Activated T-helper 2 cell treated with anti-CD3 and anti-CD28 coated beads, Interferon-gamma antibody, Interleukin-2, Interleukin-4, amounts not matched to agents 10 μg/mL and 5 μg/mL and 100 μg/mL, durations not matched to agents 14 hours and 24 hours and 36 hours (primary cell): ENCODE results near the gene GTF2H4. TPM values are rescaled to one million over a fixed set of nuclear protein-coding genes. Genes with fewer than 3 reads are reported as not detected.

ENCODE experiments used
- DNase-seq: peaks from one replicate; pipeline ENCODE4 v3.0.0; 2021; ENCODE audit warnings: low spot score
- H3K27ac Mint-ChIP-seq: one replicate; pipeline ENCODE4 v1.8.0; 2021; ENCODE audit warnings: mixed read lengths
- H3K27me3 Mint-ChIP-seq: one replicate; pipeline ENCODE4 v1.8.0; 2021; ENCODE audit warnings: low read depth, mixed read lengths
- H3K36me3 Mint-ChIP-seq: one replicate; pipeline ENCODE4 v1.8.0; 2021; ENCODE audit warnings: low read depth, mixed read lengths
- H3K4me1 Mint-ChIP-seq: one replicate; pipeline ENCODE4 v1.8.0; 2021; ENCODE audit warnings: low read depth, mixed read lengths
- H3K4me3 Mint-ChIP-seq: one replicate; pipeline ENCODE4 v1.8.0; 2021; ENCODE audit warnings: low read depth, mild to moderate bottlenecking, moderate library complexity, mixed read lengths
- H3K9me3 Mint-ChIP-seq: one replicate; pipeline ENCODE4 v1.8.0; 2021; ENCODE audit warnings: mixed read lengths
- intact Hi-C: fragments of 100-400 bp; cut with micrococcal nuclease; formaldehyde crosslinking; loops from one replicate; pipeline ENCODE4 v1.15.1; 2023
- total RNA-seq: library from RNA; stranded (reverse); gene quantifications from 2 replicates; pipeline ENCODE4 v1.2.3, GENCODE V29; 2022

The GTF2H4 gene
- total RNA-seq, 1 donor from 2014 or later, result 58.3 TPM

DNA sequence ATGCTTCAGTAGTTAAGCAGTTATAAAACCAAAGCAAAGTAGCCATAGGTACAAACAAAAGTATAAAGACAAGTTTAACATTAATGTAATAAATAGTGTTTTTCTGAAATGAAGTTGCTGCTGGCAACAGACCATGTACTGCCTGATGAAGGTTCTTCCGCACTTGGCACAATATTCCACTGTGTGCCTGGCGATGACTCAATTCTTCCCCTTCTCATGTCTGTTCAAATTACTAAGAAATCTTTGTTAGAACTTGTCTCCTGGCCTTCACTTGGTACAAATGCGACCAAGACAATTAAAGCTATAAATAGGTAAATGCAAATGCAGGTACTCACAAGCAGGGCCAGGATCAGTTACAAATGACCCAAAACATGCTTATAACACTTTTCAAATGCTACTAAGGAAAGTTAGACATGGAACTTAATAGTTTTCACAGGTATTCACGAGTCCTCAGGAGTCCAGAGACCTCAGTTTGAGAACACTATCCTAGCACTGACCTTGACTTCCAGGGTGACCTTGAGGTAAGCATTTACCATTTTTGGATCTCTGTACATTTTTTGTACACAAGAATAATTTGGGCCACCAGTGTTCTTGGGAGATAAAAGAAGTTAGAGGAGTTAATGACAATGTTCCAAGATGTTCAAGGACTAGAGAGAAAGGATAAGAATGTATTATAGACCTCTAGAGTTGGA is 31.8 kb upstream of the GTF2H4 start:
- H3K36me3 Mint-ChIP-seq, result peaks cover 12% of the 10 kb centered on the region
- intact Hi-C loops, result loop anchor here (2.0 to 5.0 kb wide), 4 partner anchors 64 to 194 kb away; partner anchors contain the start of gene TUBB
- no peaks in the 10 kb centered on the region for H3K27me3 Mint-ChIP-seq
- H3K4me3 Mint-ChIP-seq, result no peak overlapping the region
- peak overlapping the region; percentile 34 for H3K27ac Mint-ChIP-seq
- no peak for DNase-seq
- H3K9me3 Mint-ChIP-seq, result peaks cover 22% of the 10 kb centered on the region
- H3K4me1 Mint-ChIP-seq, result peaks cover 25% of the 10 kb centered on the region

DNA sequence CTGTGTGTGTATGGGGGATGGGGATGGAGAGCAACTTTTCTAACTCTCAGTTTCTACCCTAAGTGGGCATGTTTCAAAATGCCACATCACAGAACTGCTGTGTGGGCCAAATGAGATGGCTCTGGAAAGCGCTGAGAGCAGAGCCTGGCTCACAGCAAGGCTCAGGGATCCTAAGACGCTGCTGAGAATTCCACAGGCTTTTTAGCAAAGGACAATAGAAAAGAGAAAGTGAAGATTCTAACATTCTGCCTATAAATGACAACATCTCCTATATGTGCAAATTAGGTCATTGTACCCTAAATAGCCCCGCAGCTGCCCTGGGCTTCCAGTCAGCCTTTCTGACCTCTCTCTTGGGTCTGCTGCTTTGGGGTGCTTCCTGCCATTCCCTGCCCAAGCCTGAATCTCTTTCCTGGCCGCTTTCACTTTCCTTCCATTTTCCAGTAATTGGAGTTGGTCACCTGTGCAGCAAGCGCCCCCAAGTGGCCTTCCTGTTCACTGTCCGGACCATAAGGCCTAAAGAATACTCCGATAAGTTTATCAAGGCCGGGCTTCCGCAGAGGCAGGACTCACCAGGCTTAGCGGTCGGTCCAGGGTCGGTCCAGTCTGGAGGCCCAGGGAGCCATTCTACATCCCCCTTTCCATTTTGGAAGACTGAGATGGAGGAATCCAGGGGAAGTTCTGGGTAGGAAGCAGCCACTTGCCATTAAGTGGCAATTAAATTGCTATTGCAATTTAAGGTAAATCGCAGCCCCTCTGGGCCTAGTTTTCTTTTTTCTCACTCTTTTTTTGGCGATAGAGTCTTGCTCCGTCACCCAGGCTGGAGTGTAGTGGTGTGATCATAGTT is 30.4 kb upstream of the GTF2H4 start:
- H3K9me3 Mint-ChIP-seq, result peaks cover 8% of the 10 kb centered on the region
- peaks cover 19% of the 10 kb centered on the region for H3K4me1 Mint-ChIP-seq
- peak overlapping the region; percentile 85 for H3K27ac Mint-ChIP-seq
- no peaks in the 10 kb centered on the region for H3K27me3 Mint-ChIP-seq
- peaks cover 5% of the 10 kb centered on the region for H3K36me3 Mint-ChIP-seq
- peak overlapping the region; percentile 60 for H3K4me3 Mint-ChIP-seq
- intact Hi-C loops, result loop anchor here (1.0 to 5.0 kb wide), 5 partner anchors 49 to 195 kb away; partner anchors contain the start of gene TUBB
- DNase-seq, result peak; percentile 64

GRCh38 chr6:30879684-30880427 is 28.2 kb upstream of the GTF2H4 start:
- Mint-ChIP-seq H3K27me3 (peaks cover 3% of the 10 kb centered on the region), H3K4me3 (no peak overlapping the region), H3K36me3 (no peaks in the 10 kb centered on the region), H3K4me1 (peaks cover 27% of the 10 kb centered on the region), H3K27ac (no peak overlapping the region), H3K9me3 (no peaks in the 10 kb centered on the region)
- DNase-seq, result no peak
- intact Hi-C loops, result loop anchor here (5.0 kb wide), 3 partner anchors 68 to 198 kb away; partner anchors contain the start of gene TUBB

GRCh38 chr6:30880698-30881252 is 27.2 kb upstream of the GTF2H4 start:
- no peak for DNase-seq
- Mint-ChIP-seq H3K4me1 (peaks cover 34% of the 10 kb centered on the region), H3K27ac (no peak overlapping the region), H3K27me3 (peaks cover 3% of the 10 kb centered on the region), H3K36me3 (no peaks in the 10 kb centered on the region), H3K4me3 (no peak overlapping the region), H3K9me3 (no peaks in the 10 kb centered on the region)
- intact Hi-C loops, result no loop called here

- no peak for DNase-seq
- Mint-ChIP-seq H3K27ac (no peak overlapping the region), H3K36me3 (no peaks in the 10 kb centered on the region), H3K9me3 (no peaks in the 10 kb centered on the region), H3K4me3 (no peak overlapping the region), H3K4me1 (peaks cover 37% of the 10 kb centered on the region), H3K27me3 (peaks cover 3% of the 10 kb centered on the region)
- intact Hi-C loops, result no loop called here
Measured at GRCh38 chr6:30881392-30882203, 26.4 kb upstream of the GTF2H4 start.

DNA sequence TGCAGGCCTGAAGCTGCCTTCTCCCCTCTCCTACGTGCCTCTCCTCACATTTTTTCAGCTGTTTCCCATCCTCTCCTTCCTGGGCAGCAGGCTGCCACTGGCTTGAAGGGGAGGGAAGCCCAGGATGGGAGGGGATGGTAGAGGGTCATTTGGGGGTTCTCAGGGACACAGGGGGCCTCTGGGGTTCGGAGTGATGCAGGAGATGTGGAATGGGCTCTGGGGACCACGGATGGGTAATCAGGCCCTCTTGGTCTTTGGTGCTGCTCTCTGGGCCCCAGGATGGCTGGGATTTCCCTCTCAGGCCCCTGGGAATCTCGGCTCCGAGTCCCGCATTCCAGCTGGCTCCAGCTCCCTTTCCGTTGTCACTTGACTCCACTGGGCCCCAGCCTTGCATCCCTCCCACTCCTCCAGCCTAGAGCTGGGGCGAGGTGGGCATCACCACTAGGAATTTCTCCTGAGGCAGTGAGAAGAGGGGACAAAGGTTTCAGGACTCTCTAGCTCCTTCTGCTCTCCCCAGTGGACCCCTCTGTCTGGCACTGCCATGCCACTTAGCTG is 25.7 kb upstream of the GTF2H4 start:
- Mint-ChIP-seq H3K27me3 (peaks cover 4% of the 10 kb centered on the region), H3K4me3 (no peak overlapping the region), H3K9me3 (no peaks in the 10 kb centered on the region), H3K4me1 (peaks cover 33% of the 10 kb centered on the region), H3K27ac (no peak overlapping the region), H3K36me3 (no peaks in the 10 kb centered on the region)
- intact Hi-C loops, result no loop called here
- no peak for DNase-seq

GRCh38 chr6:30882759-30883684 is 25.0 kb upstream of the GTF2H4 start:
- Mint-ChIP-seq H3K9me3 (no peaks in the 10 kb centered on the region), H3K27ac (peak overlapping the region; percentile 71), H3K36me3 (no peaks in the 10 kb centered on the region), H3K4me3 (peak overlapping the region; percentile 79), H3K4me1 (peaks cover 27% of the 10 kb centered on the region), H3K27me3 (peaks cover 4% of the 10 kb centered on the region)
- DNase-seq, result no peak
- intact Hi-C loops, result no loop called here

GRCh38 chr6:30883685-30884520 is 24.1 kb upstream of the GTF2H4 start, which contains the start of gene DDR1:
DDR1 (plus strand) TSS chr6:30884519; CDS start chr6:30888730, 4,211 bp downstream.
- H3K9me3 Mint-ChIP-seq, result no peaks in the 10 kb centered on the region
- H3K27ac Mint-ChIP-seq, result peak within 1 kb of the TSS; percentile 65
- no peaks in the 10 kb centered on the region for H3K36me3 Mint-ChIP-seq
- H3K27me3 Mint-ChIP-seq, result peaks cover 4% of the 10 kb centered on the region
- peaks cover 27% of the 10 kb centered on the region for H3K4me1 Mint-ChIP-seq
- intact Hi-C loops, result no loop called here
- H3K4me3 Mint-ChIP-seq, result peak within 1 kb of the TSS; percentile 79
- DNase-seq, result no peak

DNA sequence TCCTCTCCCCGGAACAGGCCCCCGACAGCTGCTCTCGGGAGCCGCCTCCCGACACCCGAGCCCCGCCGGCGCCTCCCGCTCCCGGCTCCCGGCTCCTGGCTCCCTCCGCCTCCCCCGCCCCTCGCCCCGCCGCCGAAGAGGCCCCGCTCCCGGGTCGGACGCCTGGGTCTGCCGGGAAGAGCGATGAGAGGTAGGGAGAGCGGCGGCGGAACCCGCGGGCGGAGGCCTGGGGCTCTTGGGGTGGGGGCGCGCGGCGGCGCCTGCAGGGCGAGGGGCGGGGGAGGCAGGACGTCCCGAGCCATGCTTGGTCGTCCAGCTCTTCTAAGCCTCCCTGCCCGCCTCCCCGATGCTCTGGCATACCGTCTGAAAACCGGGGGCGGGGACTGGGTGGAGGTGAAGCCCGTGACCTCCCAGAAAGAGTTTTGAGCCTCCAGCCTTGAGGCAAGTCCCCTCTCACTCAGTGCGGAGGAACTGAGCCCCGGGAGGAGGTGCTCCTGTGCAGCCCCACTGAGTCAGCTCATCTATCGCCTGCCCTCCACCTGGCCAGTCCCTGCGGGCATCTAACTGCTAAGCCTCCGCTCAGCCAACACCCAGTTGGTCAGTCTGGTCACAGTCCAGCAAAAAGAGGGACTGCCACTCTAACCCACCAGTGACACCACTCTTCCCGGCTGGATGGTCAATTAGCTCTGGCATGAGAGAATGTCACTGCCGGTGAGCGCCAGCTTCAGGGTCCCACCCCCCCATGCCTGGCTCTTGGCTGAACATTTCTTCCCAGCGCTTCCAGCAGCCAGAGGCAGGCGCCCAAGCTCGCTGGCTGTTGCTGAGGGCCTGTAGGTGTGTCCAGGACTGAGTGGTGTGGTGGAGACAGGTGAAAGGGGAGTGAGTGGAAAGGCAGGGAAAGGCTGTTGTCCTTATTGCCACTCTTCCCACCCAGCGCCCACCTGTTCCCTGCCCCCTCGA is 23.2 kb upstream of the GTF2H4 start:
- DNase-seq, result no peak
- Mint-ChIP-seq H3K9me3 (no peaks in the 10 kb centered on the region), H3K4me3 (peak overlapping the region; percentile 77), H3K4me1 (peaks cover 27% of the 10 kb centered on the region), H3K27ac (peak overlapping the region; percentile 54), H3K27me3 (peaks cover 4% of the 10 kb centered on the region), H3K36me3 (no peaks in the 10 kb centered on the region)
- intact Hi-C loops, result no loop called here
